GM12875 (cell line): Measurements from ENCODE around the gene CMBL.

Experiments
- H3K4me3 ChIP-seq: one replicate; pipeline ENCODE4 v1.5.1; 2011; ENCODE audit warnings: low read depth, low read length, control low read depth
- CTCF ChIP-seq: IDR thresholded peaks from 2 replicates; pipeline ENCODE4 v1.5.1; 2011; ENCODE audit warnings: low read depth, mild to moderate bottlenecking, control low read depth, inconsistent platforms, low read length, moderate library complexity, borderline replicate concordance; ENCODE audit not compliant: insufficient read depth

Gene CMBL

GRCh38 chr5:10307206-10308148, at the start of gene CMBL:
CMBL (minus strand) TSS chr5:10307902; CDS start chr5:10290762, 17,140 bp downstream.
- no peak for TF ChIP-seq CTCF
- peak within 1 kb of the TSS; percentile 43 for H3K4me3 ChIP-seq

- H3K4me3 ChIP-seq = peak overlapping the region; percentile 59
- TF ChIP-seq CTCF = no peak
Measured at GRCh38 chr5:10355071-10355889, 47.6 kb upstream of the CMBL start.

GRCh38 chr5:10354048-10354872, 46.6 kb upstream of the CMBL start:
- H3K4me3 ChIP-seq = peak overlapping the region; percentile 59
- no peak for TF ChIP-seq CTCF

- peak within 1 kb of the TSS; percentile 59 for H3K4me3 ChIP-seq
- TF ChIP-seq CTCF = no peak
Measured at GRCh38 chr5:10353241-10354047, 45.7 kb upstream of the CMBL start, which contains the start of gene MARCHF6. MARCHF6 (plus strand) TSS chr5:10353695; CDS start chr5:10353899, 204 bp downstream.

- peak overlapping the region; percentile 59 for H3K4me3 ChIP-seq
- TF ChIP-seq CTCF = no peak
Measured at GRCh38 chr5:10352430-10353240, 44.9 kb upstream of the CMBL start.
